Natural killer cell (primary cell): ENCODE data around the gene TXN2. TPM values are rescaled to one million over a fixed set of nuclear protein-coding genes. Genes with fewer than 3 reads are reported as not detected.

ENCODE experiments used
- ATAC-seq, 3 donors: fragments of 150-1000 bp in 2 of 3; fragments of 200-7000 bp in 1 of 3; cut with Tn5 transposase; 1 replicate in 1 of 3; 2 replicates in 2 of 3; pipeline ENCODE4 v1.10.0; 2021; ENCODE audit warnings: mild to moderate bottlenecking in 2 of 3, moderate library complexity in 2 of 3
- DNase-seq, 2 donors: peaks; one replicate each; pipeline versions ENCODE4 v3.0.0 to v3.0.0-alpha.2; 2013 to 2021; ENCODE audit warnings: mixed read lengths in 1 of 2
- H3K27ac ChIP-seq: one replicate; pipeline ENCODE4 v1.5.1; 2013; ENCODE audit warnings: mild to moderate bottlenecking, low read length
- H3K27me3 ChIP-seq: one replicate; pipeline ENCODE4 v1.6.1; 2013; ENCODE audit warnings: low read length; ENCODE audit not compliant: control insufficient read depth, insufficient read depth
- H3K36me3 ChIP-seq: one replicate; pipeline ENCODE4 v1.6.1; 2013; ENCODE audit warnings: low read length; ENCODE audit not compliant: control insufficient read depth, insufficient read depth
- H3K4me1 ChIP-seq: one replicate; pipeline ENCODE4 v1.6.1; 2013; ENCODE audit warnings: low read length; ENCODE audit not compliant: control insufficient read depth, insufficient read depth
- H3K4me3 ChIP-seq: one replicate; pipeline ENCODE4 v1.5.1; 2013; ENCODE audit warnings: low read length
- H3K9me3 ChIP-seq: one replicate; pipeline ENCODE4 v1.6.1; 2013; ENCODE audit warnings: low read length; ENCODE audit not compliant: control insufficient read depth, insufficient read depth
- H3K27ac Mint-ChIP-seq, 2 donors: one replicate each; pipeline ENCODE4 v1.8.0; 2022; ENCODE audit warnings: mild to moderate bottlenecking in 2 of 2, mixed read lengths in 2 of 2, moderate library complexity in 1 of 2
- H3K27me3 Mint-ChIP-seq, 2 donors: one replicate each; pipeline ENCODE4 v1.8.0; 2022; ENCODE audit warnings: low read depth in 2 of 2, mixed read lengths in 2 of 2
- H3K36me3 Mint-ChIP-seq: one replicate; pipeline ENCODE4 v1.8.0; 2022; ENCODE audit warnings: mixed read lengths
- H3K4me1 Mint-ChIP-seq, 2 donors: one replicate each; pipeline ENCODE4 v1.8.0; 2022; ENCODE audit warnings: mixed read lengths in 2 of 2
- H3K4me3 Mint-ChIP-seq: one replicate; pipeline ENCODE4 v1.8.0; 2022; ENCODE audit warnings: mild to moderate bottlenecking, moderate library complexity, mixed read lengths
- H3K9me3 Mint-ChIP-seq, 2 donors: one replicate each; pipeline ENCODE4 v1.8.0; 2022; ENCODE audit warnings: mixed read lengths in 2 of 2
- CTCF ChIP-seq: fragments of 200-600 bp; IDR thresholded peaks from one replicate; pipeline ENCODE4 v1.8.0; 2022; ENCODE audit warnings: antibody characterized with exemption
- WGBS: methylation state at CpG from one replicate; pipeline ENCODE4 v1.1.7; 2013; ENCODE audit warnings: missing lambda C conversion rate; ENCODE audit not compliant: insufficient coverage; 5-methylcytosine and 5-hydroxymethylcytosine counted together
- intact Hi-C: fragments of 100-400 bp; cut with micrococcal nuclease; formaldehyde crosslinking; loops from one replicate; pipeline ENCODE4 v1.14.2; 2022
- total RNA-seq, 4 donors: library from RNA; stranded (reverse); fragments of 120-200 nt in 1 of 4; gene quantifications; one replicate each; pipeline versions ENCODE4 v1.2.3 to v1.2.4, GENCODE V29; 2013 to 2022

TXN2 gene
- total RNA-seq, 3 donors from 2014 or later (not counting 1 experiment from before 2014, with no cell fraction given), result 35.5 to 45.4 (median 41.5) TPM

DNA sequence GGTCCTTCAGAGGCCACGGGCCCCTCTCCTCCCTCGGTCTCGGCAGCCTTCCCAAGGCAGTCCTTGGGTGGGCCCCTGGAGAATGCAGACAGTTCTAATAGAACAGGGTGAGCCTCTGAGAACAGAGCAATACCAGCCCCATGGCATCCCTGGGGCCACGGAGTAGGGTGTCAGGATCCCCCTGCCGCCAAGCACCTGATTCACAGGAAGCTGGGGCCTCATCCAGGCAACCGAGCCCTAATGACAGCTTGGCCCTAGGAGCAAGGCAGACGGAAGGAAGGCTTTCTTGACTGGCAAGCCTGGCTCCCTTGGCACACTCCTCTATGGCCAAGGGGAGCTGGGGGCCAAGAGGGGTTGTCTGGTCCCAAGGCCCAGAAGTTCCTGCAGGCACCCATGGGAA, 15.2 kb downstream of the TXN2 start:
- no peak overlapping the region for H3K4me3 ChIP-seq
- ATAC-seq, result no peak
- 83% methylated on average over 7 of the region's 7 CpGs for WGBS
- peaks cover 15% of the 10 kb centered on the region for H3K36me3 ChIP-seq
- peak overlapping the region; percentile 28 to 61 for H3K27ac Mint-ChIP-seq
- no peaks in the 10 kb centered on the region for H3K9me3 ChIP-seq
- TF ChIP-seq CTCF, result no peak
- H3K4me3 Mint-ChIP-seq, result no peak overlapping the region
- no peaks in the 10 kb centered on the region for H3K9me3 Mint-ChIP-seq
- peaks cover 14 to 17% of the 10 kb centered on the region in 2 donors for H3K4me1 Mint-ChIP-seq
- H3K27me3 Mint-ChIP-seq, result no peaks in the 10 kb centered on the region
- H3K36me3 Mint-ChIP-seq, result no peaks in the 10 kb centered on the region
- no peak for DNase-seq
- no peak overlapping the region for H3K27ac ChIP-seq
- H3K4me1 ChIP-seq, result peaks cover 24% of the 10 kb centered on the region
- intact Hi-C loops, result no loop called here
- H3K27me3 ChIP-seq, result no peaks in the 10 kb centered on the region

GRCh38 chr22:36465232-36466021, 16.0 kb downstream of the TXN2 start:
- DNase-seq (no peak), ATAC-seq (no peak)
- H3K27me3 Mint-ChIP-seq, result no peaks in the 10 kb centered on the region
- Histone ChIP-seq H3K36me3 (peaks cover 9% of the 10 kb centered on the region), H3K27me3 (no peaks in the 10 kb centered on the region), H3K4me3 (no peak overlapping the region), H3K27ac (no peak overlapping the region), H3K9me3 (no peaks in the 10 kb centered on the region), H3K4me1 (peaks cover 23% of the 10 kb centered on the region)
- 95% methylated on average over 25 of the region's 25 CpGs for WGBS
- no peaks in the 10 kb centered on the region for H3K9me3 Mint-ChIP-seq
- no peak overlapping the region for H3K4me3 Mint-ChIP-seq
- H3K36me3 Mint-ChIP-seq, result no peaks in the 10 kb centered on the region
- H3K27ac Mint-ChIP-seq, result no peak overlapping the region
- intact Hi-C loops, result no loop called here
- TF ChIP-seq CTCF, result no peak
- peaks cover 13 to 16% of the 10 kb centered on the region in 2 donors for H3K4me1 Mint-ChIP-seq

GRCh38 chr22:36464715-36465231, 16.7 kb downstream of the TXN2 start:
- Histone ChIP-seq H3K36me3 (peaks cover 9% of the 10 kb centered on the region), H3K4me3 (no peak overlapping the region), H3K4me1 (peaks cover 16% of the 10 kb centered on the region), H3K27ac (no peak overlapping the region), H3K27me3 (no peaks in the 10 kb centered on the region), H3K9me3 (no peaks in the 10 kb centered on the region)
- Mint-ChIP-seq H3K9me3 (no peaks in the 10 kb centered on the region), H3K27me3 (no peaks in the 10 kb centered on the region), H3K36me3 (no peaks in the 10 kb centered on the region), H3K4me1 (peaks cover 7 to 10% of the 10 kb centered on the region in 2 donors), H3K4me3 (no peak overlapping the region), H3K27ac (no peak overlapping the region)
- intact Hi-C loops, result no loop called here
- no peak for TF ChIP-seq CTCF
- no peak for DNase-seq
- WGBS, result 76% methylated on average over 20 of the region's 20 CpGs
- ATAC-seq, result no peak
